ENCODE data around the gene ZCWPW1. TPM values are rescaled to one million over a fixed set of nuclear protein-coding genes. Genes with fewer than 3 reads are reported as not detected.
A peak's percentile ranks its signal among the peaks of the same experiment; 100 is the strongest.

ZCWPW1 gene
- total RNA-seq, 1 experiment from 2014 or later: 3.4 TPM

DNA sequence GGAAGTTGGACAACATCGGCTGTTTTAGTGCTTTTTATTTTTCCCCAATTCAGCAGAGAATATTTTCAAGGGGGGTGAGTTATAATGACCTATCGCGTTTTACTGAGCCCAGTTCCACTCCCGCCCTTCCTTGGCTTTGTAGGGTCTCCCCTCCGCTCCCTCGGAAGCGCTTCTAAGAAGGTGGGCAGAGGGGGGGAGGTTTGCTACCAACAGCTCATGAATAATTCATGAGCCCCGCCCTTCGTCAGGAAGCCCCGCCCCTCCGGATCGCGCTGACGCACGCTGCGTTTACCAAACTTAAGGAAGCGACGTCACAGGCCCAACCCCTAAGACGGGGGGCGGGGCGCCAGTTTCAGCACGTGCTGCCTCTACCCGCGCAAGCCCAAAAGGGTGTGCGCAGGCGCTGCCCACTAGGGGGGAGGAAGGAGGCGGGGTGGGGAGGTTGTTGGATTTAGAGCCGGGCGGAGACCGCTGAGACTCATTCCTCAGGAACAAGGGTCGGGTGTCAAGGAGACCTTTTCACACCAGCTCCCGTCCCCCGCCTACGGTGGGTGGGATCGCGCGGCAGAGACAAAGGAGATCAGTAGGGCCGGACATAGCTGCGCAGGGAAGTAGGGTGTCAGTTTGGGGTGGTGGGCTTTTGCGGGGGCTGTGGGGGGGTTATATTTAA is 599 bp upstream of the ZCWPW1 start:
- H3K9me3 Mint-ChIP-seq (ENCODE audit: unreplicated experiment): no peaks in the 10 kb centered on the region
- Histone ChIP-seq H3K27me3 (replicated peaks; ENCODE audit: control insufficient read depth, insufficient read depth, low read length) (no peaks in the 10 kb centered on the region), H3K4me1 (0 out of 2 replicates have a peak, but pooled peaks cover 10% of the 10 kb centered on the region), H3K9me3 (no peaks in the 10 kb centered on the region), H3K36me3 (ENCODE audit: control insufficient read depth, insufficient read depth, low read length) (no peaks in the 10 kb centered on the region; the same call in 1 of the 2 replicates), H3K4me3 (ENCODE audit: low read depth, low read length) (peak overlapping the region; percentile 88)
- H3K4me3 Mint-ChIP-seq (ENCODE audit: unreplicated experiment): peak overlapping the region; percentile 89
- CTCF ChIA-PET: interaction anchor here (0.6 to 1.9 kb wide), 11 partner anchors 9 to 327 kb away, joined by 3 to 13 read pairs (median 4); partner anchors contain the start of genes AP4M1, LAMTOR4 and POP7
- POLR2A ChIA-PET: interaction anchor here (0.5 to 2.3 kb wide), 20 partner anchors 7 to 509 kb away, joined by 3 to 24 read pairs (median 4); partner anchors contain the start of genes AGFG2, FBXO24, LAMTOR4 and LRCH4
- H3K36me3 Mint-ChIP-seq (ENCODE audit: insufficient read depth, unreplicated experiment): peaks cover 53% of the 10 kb centered on the region
- peaks cover 13% of the 10 kb centered on the region for H3K4me1 Mint-ChIP-seq (ENCODE audit: low read depth, unreplicated experiment)
- DNase-seq: peak; percentile 100
- intact Hi-C loops (cut with micrococcal nuclease; ENCODE audit: unreplicated experiment): loop anchor here (2.0 kb wide), 1 partner anchor 110 kb away; the partner anchor contains the start of gene AGFG2
- peak overlapping the region; percentile 99 for H3K27ac Mint-ChIP-seq (ENCODE audit: unreplicated experiment)
- peak in 1 of 2 experiments; percentile 35 for TF ChIP-seq CTCF (IDR thresholded peaks at IDR 0.05; ENCODE audit: insufficient read depth in 1 of 2, low read depth in 1 of 2, low read length in 1 of 2, severe bottlenecking in 1 of 2, unreplicated experiment in 1 of 2)
- H3K27me3 Mint-ChIP-seq (ENCODE audit: insufficient read depth, unreplicated experiment): peaks cover 4% of the 10 kb centered on the region
- BruUV-seq (replicated peaks): no TSS peak

DNA sequence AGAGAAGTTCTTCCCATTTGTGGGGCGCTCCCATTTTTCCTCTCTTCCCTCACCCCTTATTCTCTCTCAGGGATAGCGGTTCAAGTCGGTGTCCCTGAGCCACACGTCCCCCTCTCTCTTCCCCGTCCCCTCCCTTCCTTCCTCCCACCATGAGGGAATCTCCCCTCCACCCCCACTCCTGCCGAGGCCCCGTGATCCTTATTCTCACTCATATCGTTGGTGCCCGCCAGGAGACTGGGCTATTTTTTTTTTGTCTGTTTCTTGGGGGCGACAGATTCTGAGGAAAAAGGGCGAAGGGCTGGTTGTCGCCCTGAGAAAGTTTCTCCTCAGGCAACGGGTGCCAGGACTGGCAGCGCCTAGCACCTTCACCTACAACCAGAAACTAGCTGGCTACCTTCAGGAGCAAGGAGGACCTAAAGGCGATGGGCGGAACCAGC is 723 bp downstream of the ZCWPW1 start:
- no peaks in the 10 kb centered on the region for H3K27me3 ChIP-seq (replicated peaks; ENCODE audit: control insufficient read depth, insufficient read depth, low read length)
- H3K27ac Mint-ChIP-seq (ENCODE audit: unreplicated experiment): peak overlapping the region; percentile 99
- ChIA-PET POLR2A (interaction anchor here (0.6 to 2.2 kb wide), 6 partner anchors 9 to 279 kb away, joined by 4 to 17 read pairs (median 7); partner anchors contain the start of genes AGFG2, LAMTOR4, PPP1R35 and TSC22D4), CTCF (interaction anchor here (0.7 to 1.9 kb wide), 7 partner anchors 17 to 326 kb away, joined by 3 to 13 read pairs (median 4); partner anchors contain the start of genes AP4M1, LAMTOR4 and POP7)
- no peaks in the 10 kb centered on the region; the same call in 1 of the 2 replicates for H3K36me3 ChIP-seq (ENCODE audit: control insufficient read depth, insufficient read depth, low read length)
- H3K9me3 Mint-ChIP-seq (ENCODE audit: unreplicated experiment): no peaks in the 10 kb centered on the region
- peaks cover 4% of the 10 kb centered on the region for H3K27me3 Mint-ChIP-seq (ENCODE audit: insufficient read depth, unreplicated experiment)
- H3K4me1 ChIP-seq: 0 out of 2 replicates have a peak, but pooled peaks cover 10% of the 10 kb centered on the region
- H3K4me1 Mint-ChIP-seq (ENCODE audit: low read depth, unreplicated experiment): peaks cover 6% of the 10 kb centered on the region
- no peak for TF ChIP-seq CTCF (IDR thresholded peaks at IDR 0.05; ENCODE audit: insufficient read depth in 1 of 2, low read depth in 1 of 2, low read length in 1 of 2, severe bottlenecking in 1 of 2, unreplicated experiment in 1 of 2)
- intact Hi-C loops (cut with micrococcal nuclease; ENCODE audit: unreplicated experiment): loop anchor here (2.0 kb wide), 1 partner anchor 111 kb away; the partner anchor contains the start of gene AGFG2
- H3K4me3 ChIP-seq (ENCODE audit: low read depth, low read length): peak overlapping the region; percentile 31
- H3K36me3 Mint-ChIP-seq (ENCODE audit: insufficient read depth, unreplicated experiment): peaks cover 40% of the 10 kb centered on the region
- no TSS peak for BruUV-seq (replicated peaks)
- no peaks in the 10 kb centered on the region for H3K9me3 ChIP-seq
- DNase-seq: no peak
- peak overlapping the region; percentile 89 for H3K4me3 Mint-ChIP-seq (ENCODE audit: unreplicated experiment)

DNA sequence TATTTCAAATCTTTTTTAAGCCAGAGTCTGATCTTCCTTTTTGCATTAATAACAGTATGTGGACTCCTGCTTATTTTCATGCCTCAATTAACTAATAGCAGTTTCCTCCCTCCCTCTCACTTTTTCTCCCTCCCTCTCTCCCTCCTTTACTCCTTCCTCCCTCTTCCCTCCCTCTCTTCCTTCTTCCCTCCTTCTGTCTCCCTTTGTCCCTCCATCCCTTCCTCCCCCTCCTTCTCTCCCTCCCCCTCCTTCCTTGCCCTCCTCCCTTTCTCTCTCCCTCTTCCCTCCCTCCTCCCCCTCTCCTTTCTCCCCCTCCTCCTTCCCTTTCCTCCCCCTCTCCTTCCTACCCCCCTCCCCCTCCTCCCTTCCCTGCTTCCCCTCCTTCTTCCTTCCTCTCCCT is 2.0 kb downstream of the ZCWPW1 start:
- ChIA-PET CTCF (no interaction called here), POLR2A (no interaction called here)
- peaks cover 4% of the 10 kb centered on the region for H3K27me3 Mint-ChIP-seq (ENCODE audit: insufficient read depth, unreplicated experiment)
- no peak overlapping the region for H3K27ac Mint-ChIP-seq (ENCODE audit: unreplicated experiment)
- no peaks in the 10 kb centered on the region for H3K9me3 Mint-ChIP-seq (ENCODE audit: unreplicated experiment)
- Histone ChIP-seq H3K36me3 (ENCODE audit: control insufficient read depth, insufficient read depth, low read length) (no peaks in the 10 kb centered on the region; the same call in 1 of the 2 replicates), H3K4me1 (0 out of 2 replicates have a peak, but pooled peaks cover 10% of the 10 kb centered on the region), H3K27me3 (replicated peaks; ENCODE audit: control insufficient read depth, insufficient read depth, low read length) (no peaks in the 10 kb centered on the region), H3K9me3 (no peaks in the 10 kb centered on the region), H3K4me3 (ENCODE audit: low read depth, low read length) (no peak overlapping the region)
- intact Hi-C loops (cut with micrococcal nuclease; ENCODE audit: unreplicated experiment): no loop called here
- no peak overlapping the region for H3K4me3 Mint-ChIP-seq (ENCODE audit: unreplicated experiment)
- H3K36me3 Mint-ChIP-seq (ENCODE audit: insufficient read depth, unreplicated experiment): peaks cover 27% of the 10 kb centered on the region
- no peak for TF ChIP-seq CTCF (IDR thresholded peaks at IDR 0.05; ENCODE audit: insufficient read depth in 1 of 2, low read depth in 1 of 2, low read length in 1 of 2, severe bottlenecking in 1 of 2, unreplicated experiment in 1 of 2)
- peaks cover under 1% of the 10 kb centered on the region for H3K4me1 Mint-ChIP-seq (ENCODE audit: low read depth, unreplicated experiment)
- no peak for DNase-seq
- BruUV-seq (replicated peaks): no TSS peak
